OCI-LY3 (cell line): ENCODE measurements around the gene CNTRL.

ENCODE experiments used
- H2AFZ ChIP-seq: fragments of 200-600, 300-600 bp; shearing (Covaris generic); 2 replicates; pipeline ENCODE4 v1.6.0; 2014; ENCODE audit warnings: antibody characterized with exemption, low read depth, low read length
- H3K27ac ChIP-seq: fragments of 200-600, 300-600 bp; sonication (generic); 2 replicates; pipeline ENCODE4 v1.5.1; 2014; ENCODE audit warnings: mild to moderate bottlenecking, low read length, moderate library complexity, mixed read lengths
- H3K27me3 ChIP-seq: fragments of 200-600, 300-600 bp; sonication (generic); 2 replicates; pipeline ENCODE4 v1.6.1; 2014; ENCODE audit warnings: low read depth, low read length, mixed read lengths
- H3K36me3 ChIP-seq: fragments of 200-600, 300-600 bp; sonication (generic); replicated peaks from 2 replicates; pipeline ENCODE3; 2014; ENCODE audit warnings: low read depth, low read length, mixed read lengths
- H3K4me1 ChIP-seq: fragments of 300-600, 200-600 bp; sonication (generic); 2 replicates; pipeline ENCODE4 v1.6.1; 2014; ENCODE audit warnings: low read length, mixed read lengths
- H3K4me2 ChIP-seq: fragments of 200-600, 300-600 bp; sonication (generic); 2 replicates; pipeline ENCODE4 v1.6.1; 2014; ENCODE audit warnings: low read length, mixed read lengths
- H3K4me3 ChIP-seq: fragments of 300-600, 200-600 bp; sonication (generic); 2 replicates; pipeline ENCODE4 v1.5.1; 2014; ENCODE audit warnings: antibody characterized with exemption, mild to moderate bottlenecking, low read length, moderate library complexity
- H3K79me2 ChIP-seq: fragments of 300-600, 200-600 bp; shearing (Covaris generic); 2 replicates; pipeline ENCODE4 v1.6.1; 2014; ENCODE audit warnings: mild to moderate bottlenecking, low read length, mixed read lengths
- H3K9ac ChIP-seq: fragments of 300-600, 200-600 bp; shearing (Covaris generic); 2 replicates; pipeline ENCODE4 v1.6.0; 2014; ENCODE audit warnings: mild to moderate bottlenecking, low read length, moderate library complexity
- H3K9me3 ChIP-seq: fragments of 200-600, 300-600 bp; shearing (Covaris generic); 2 replicates; pipeline ENCODE4 v1.6.1; 2014; ENCODE audit warnings: low read length, mixed read lengths; ENCODE audit not compliant: insufficient read depth
- H4K20me1 ChIP-seq: fragments of 200-600, 300-600 bp; sonication (generic); 2 replicates; pipeline ENCODE4 v1.6.1; 2016; ENCODE audit warnings: low read length, mixed read lengths; ENCODE audit not compliant: insufficient read depth
- CTCF ChIP-seq: fragments of 200-600, 300-600 bp; sonication (generic); IDR thresholded peaks from 2 replicates; pipeline ENCODE4 v1.5.1; 2014; ENCODE audit warnings: antibody characterized with exemption, low read length, low read depth
- EZH2phosphoT487 ChIP-seq: fragments of 200-600 bp; shearing (Covaris generic); IDR thresholded peaks from 2 replicates; pipeline ENCODE4 v1.6.1; 2018; ENCODE audit warnings: antibody characterized with exemption, mixed run types, low read depth

CNTRL gene

GRCh38 chr9:121071370-121071755 lies 3.4 kb upstream of the CNTRL start:
- peaks cover 22% of the 10 kb centered on the region for H3K79me2 ChIP-seq
- H3K36me3 ChIP-seq = no peaks in the 10 kb centered on the region
- H3K27me3 ChIP-seq = no peaks in the 10 kb centered on the region
- peak overlapping the region; percentile 78 for H3K9ac ChIP-seq
- 0 out of 2 replicates have a peak, but pooled peaks cover 2% of the 10 kb centered on the region for H4K20me1 ChIP-seq
- TF ChIP-seq CTCF (no peak), EZH2phosphoT487 (no peak)
- H3K9me3 ChIP-seq = peaks cover 3% of the 10 kb centered on the region; the same call in 1 of the 2 replicates
- H3K4me2 ChIP-seq = peak overlapping the region; percentile 97
- peak overlapping the region; percentile 74 for H3K4me3 ChIP-seq
- H3K4me1 ChIP-seq = peaks cover 36% of the 10 kb centered on the region
- H2AFZ ChIP-seq = no peak overlapping the region; the same call in 1 of the 2 replicates
- H3K27ac ChIP-seq = peak overlapping the region; percentile 94

- TF ChIP-seq CTCF = 0 out of 2 replicates have a peak, but pooled peaks have one; percentile 16
- no peak for TF ChIP-seq EZH2phosphoT487
- Histone ChIP-seq H4K20me1 (0 out of 2 replicates have a peak, but pooled peaks cover 4% of the 10 kb centered on the region), H3K27ac (peak overlapping the region; percentile 94), H3K4me1 (peaks cover 41% of the 10 kb centered on the region), H3K4me2 (peak overlapping the region; percentile 97), H3K79me2 (peaks cover 27% of the 10 kb centered on the region), H2AFZ (peak overlapping the region; percentile 86; the same call in 1 of the 2 replicates), H3K27me3 (no peaks in the 10 kb centered on the region), H3K4me3 (peak overlapping the region; percentile 74), H3K9ac (peak overlapping the region; percentile 78), H3K9me3 (peaks cover 3% of the 10 kb centered on the region; the same call in 1 of the 2 replicates), H3K36me3 (no peaks in the 10 kb centered on the region)
Observed at GRCh38 chr9:121071756-121072421, 2.9 kb upstream of the CNTRL start.

GRCh38 chr9:121073038-121073437 lies 1.7 kb upstream of the CNTRL start:
- peaks cover 39% of the 10 kb centered on the region for H3K79me2 ChIP-seq
- no peaks in the 10 kb centered on the region for H3K27me3 ChIP-seq
- peaks cover 41% of the 10 kb centered on the region for H3K4me1 ChIP-seq
- no peak overlapping the region for H3K9ac ChIP-seq
- H3K4me3 ChIP-seq = no peak overlapping the region
- TF ChIP-seq EZH2phosphoT487 (no peak), CTCF (no peak)
- peak overlapping the region; percentile 15; the same call in 1 of the 2 replicates for H3K27ac ChIP-seq
- H3K4me2 ChIP-seq = 0 out of 2 replicates have a peak overlapping the region, but pooled peaks have one; percentile 7
- no peaks in the 10 kb centered on the region for H3K36me3 ChIP-seq
- H3K9me3 ChIP-seq = peaks cover 3% of the 10 kb centered on the region; the same call in 1 of the 2 replicates
- no peak overlapping the region for H2AFZ ChIP-seq
- H4K20me1 ChIP-seq = 0 out of 2 replicates have a peak, but pooled peaks cover 4% of the 10 kb centered on the region

GRCh38 chr9:121075251-121076036 lies 689 bp downstream of the CNTRL start:
- no peaks in the 10 kb centered on the region for H3K27me3 ChIP-seq
- peak overlapping the region; percentile 70 for H3K27ac ChIP-seq
- peak overlapping the region; percentile 84 for H3K4me3 ChIP-seq
- peak overlapping the region; percentile 93 for H3K9ac ChIP-seq
- peak overlapping the region; percentile 80 for H2AFZ ChIP-seq
- peaks cover 41% of the 10 kb centered on the region for H3K4me1 ChIP-seq
- H3K9me3 ChIP-seq = peaks cover 3% of the 10 kb centered on the region; the same call in 1 of the 2 replicates
- TF ChIP-seq EZH2phosphoT487 (no peak), CTCF (peak; percentile 49)
- H4K20me1 ChIP-seq = 0 out of 2 replicates have a peak, but pooled peaks cover 4% of the 10 kb centered on the region
- peak overlapping the region; percentile 94 for H3K4me2 ChIP-seq
- peaks cover 60% of the 10 kb centered on the region for H3K79me2 ChIP-seq
- peaks cover 4% of the 10 kb centered on the region for H3K36me3 ChIP-seq
